H1 (cell line): Measurements from ENCODE around the gene XPO5. TPM values are rescaled to one million over a fixed set of nuclear protein-coding genes. Genes with fewer than 3 reads are reported as not detected.

ENCODE experiments used
- BRCA1 ChIP-seq: IDR thresholded peaks from 2 replicates; pipeline ENCODE4 v1.6.1; 2012; ENCODE audit warnings: low read depth, low read length, improper control_type of control experiment
- EP300 ChIP-seq, 2 experiments: IDR thresholded peaks; 1 replicate in 1 of 2; 2 replicates in 1 of 2; pipeline ENCODE4 v1.6.1; 2011 to 2012; ENCODE audit warnings: low read depth in 2 of 2, low read length in 2 of 2, mild to moderate bottlenecking in 2 of 2, borderline replicate concordance in 1 of 2, inconsistent platforms in 1 of 2, moderate library complexity in 1 of 2
- KDM4A ChIP-seq: IDR thresholded peaks from one replicate; pipeline ENCODE4 v1.7.1; 2012; ENCODE audit warnings: low read depth, mild to moderate bottlenecking, moderate library complexity, low read length, inconsistent platforms; ENCODE audit not compliant: severe bottlenecking
- SAP30 ChIP-seq: fragments of 300-600 bp; sonication (generic); IDR thresholded peaks from 2 replicates; pipeline ENCODE4 v1.7.1; 2012; ENCODE audit warnings: low read length, moderate library complexity, mild to moderate bottlenecking, inconsistent platforms; ENCODE audit not compliant: insufficient read depth, insufficient replicate concordance
- TAF1 ChIP-seq: IDR thresholded peaks from 2 replicates; pipeline ENCODE4 v1.6.1; 2011; ENCODE audit warnings: mild to moderate bottlenecking, low read depth, low read length
- polyA plus RNA-seq, 7 experiments: library from polyadenylated mRNA; depleted of rRNA in 3 of 7; stranded (reverse) in 5 of 7; unstranded in 2 of 7; fragments of >200 nt in 5 of 7; fragments of 200-250 nt in 2 of 7; gene quantifications; 1 replicate in 5 of 7; 2 replicates in 1 of 7; 4 replicates in 1 of 7; pipeline versions ENCODE4 v1.2.1 to v1.2.3, GENCODE V29; 2011 to 2013; ENCODE audit warnings: missing spikeins in 2 of 7, mixed read lengths in 2 of 7
- total RNA-seq: library from RNA; stranded (reverse); fragmentation: NEBNext Ultra II Directional; extraction: Animal tissue kit (Norgen Biotek cat#: 25700); gene quantifications from 2 replicates; pipeline ENCODE4 v1.2.1, GENCODE V29; 2021
- TF ChIP-seq, protein P1 (sequence below): fragments of 300-600 bp; sonication (generic); IDR thresholded peaks from 2 replicates; pipeline ENCODE4 v1.7.1; 2012; ENCODE audit warnings: low read length, moderate library complexity, mild to moderate bottlenecking, inconsistent platforms; ENCODE audit not compliant: insufficient replicate concordance
- TF ChIP-seq, protein P2 (sequence below): IDR thresholded peaks from 2 replicates; pipeline ENCODE4 v1.6.1; 2012; ENCODE audit warnings: inconsistent platforms
- TF ChIP-seq, protein P3 (sequence below): IDR thresholded peaks from 2 replicates; pipeline ENCODE4 v1.6.1; 2012; ENCODE audit warnings: inconsistent platforms

XPO5 gene
- total and polyA plus RNA-seq, 2 of the 8 experiments (the other 6 are each of a cell fraction or from before 2014, with no cell fraction given), result 80.6 to 95.7 TPM

DNA sequence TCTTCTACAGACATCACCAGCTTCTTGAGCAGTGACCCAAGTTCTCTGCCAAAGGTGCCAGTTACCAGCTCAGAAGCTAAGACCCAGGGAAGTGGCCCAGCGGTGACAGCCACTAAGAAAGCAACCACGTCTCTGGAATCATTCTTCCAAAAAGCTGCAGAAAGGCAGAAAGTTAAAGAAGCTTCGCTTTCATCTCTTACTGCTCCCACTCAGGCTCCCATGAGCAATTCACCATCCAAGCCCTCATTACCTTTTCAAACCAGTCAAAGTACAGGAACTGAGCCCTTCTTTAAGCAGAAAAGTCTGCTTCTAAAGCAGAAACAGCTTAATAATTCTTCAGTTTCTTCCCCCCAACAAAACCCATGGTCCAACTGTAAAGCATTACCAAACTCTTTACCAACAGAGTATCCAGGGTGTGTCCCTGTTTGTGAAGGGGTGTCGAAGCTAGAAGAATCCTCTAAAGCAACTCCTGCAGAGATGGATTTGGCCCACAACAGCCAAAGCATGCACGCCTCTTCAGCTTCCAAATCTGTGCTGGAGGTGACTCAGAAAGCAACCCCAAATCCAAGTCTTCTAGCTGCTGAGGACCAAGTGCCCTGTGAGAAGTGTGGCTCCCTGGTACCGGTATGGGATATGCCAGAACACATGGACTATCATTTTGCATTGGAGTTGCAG is 38.0 kb upstream of the XPO5 start (continued):
- TF ChIP-seq, protein P1, sequence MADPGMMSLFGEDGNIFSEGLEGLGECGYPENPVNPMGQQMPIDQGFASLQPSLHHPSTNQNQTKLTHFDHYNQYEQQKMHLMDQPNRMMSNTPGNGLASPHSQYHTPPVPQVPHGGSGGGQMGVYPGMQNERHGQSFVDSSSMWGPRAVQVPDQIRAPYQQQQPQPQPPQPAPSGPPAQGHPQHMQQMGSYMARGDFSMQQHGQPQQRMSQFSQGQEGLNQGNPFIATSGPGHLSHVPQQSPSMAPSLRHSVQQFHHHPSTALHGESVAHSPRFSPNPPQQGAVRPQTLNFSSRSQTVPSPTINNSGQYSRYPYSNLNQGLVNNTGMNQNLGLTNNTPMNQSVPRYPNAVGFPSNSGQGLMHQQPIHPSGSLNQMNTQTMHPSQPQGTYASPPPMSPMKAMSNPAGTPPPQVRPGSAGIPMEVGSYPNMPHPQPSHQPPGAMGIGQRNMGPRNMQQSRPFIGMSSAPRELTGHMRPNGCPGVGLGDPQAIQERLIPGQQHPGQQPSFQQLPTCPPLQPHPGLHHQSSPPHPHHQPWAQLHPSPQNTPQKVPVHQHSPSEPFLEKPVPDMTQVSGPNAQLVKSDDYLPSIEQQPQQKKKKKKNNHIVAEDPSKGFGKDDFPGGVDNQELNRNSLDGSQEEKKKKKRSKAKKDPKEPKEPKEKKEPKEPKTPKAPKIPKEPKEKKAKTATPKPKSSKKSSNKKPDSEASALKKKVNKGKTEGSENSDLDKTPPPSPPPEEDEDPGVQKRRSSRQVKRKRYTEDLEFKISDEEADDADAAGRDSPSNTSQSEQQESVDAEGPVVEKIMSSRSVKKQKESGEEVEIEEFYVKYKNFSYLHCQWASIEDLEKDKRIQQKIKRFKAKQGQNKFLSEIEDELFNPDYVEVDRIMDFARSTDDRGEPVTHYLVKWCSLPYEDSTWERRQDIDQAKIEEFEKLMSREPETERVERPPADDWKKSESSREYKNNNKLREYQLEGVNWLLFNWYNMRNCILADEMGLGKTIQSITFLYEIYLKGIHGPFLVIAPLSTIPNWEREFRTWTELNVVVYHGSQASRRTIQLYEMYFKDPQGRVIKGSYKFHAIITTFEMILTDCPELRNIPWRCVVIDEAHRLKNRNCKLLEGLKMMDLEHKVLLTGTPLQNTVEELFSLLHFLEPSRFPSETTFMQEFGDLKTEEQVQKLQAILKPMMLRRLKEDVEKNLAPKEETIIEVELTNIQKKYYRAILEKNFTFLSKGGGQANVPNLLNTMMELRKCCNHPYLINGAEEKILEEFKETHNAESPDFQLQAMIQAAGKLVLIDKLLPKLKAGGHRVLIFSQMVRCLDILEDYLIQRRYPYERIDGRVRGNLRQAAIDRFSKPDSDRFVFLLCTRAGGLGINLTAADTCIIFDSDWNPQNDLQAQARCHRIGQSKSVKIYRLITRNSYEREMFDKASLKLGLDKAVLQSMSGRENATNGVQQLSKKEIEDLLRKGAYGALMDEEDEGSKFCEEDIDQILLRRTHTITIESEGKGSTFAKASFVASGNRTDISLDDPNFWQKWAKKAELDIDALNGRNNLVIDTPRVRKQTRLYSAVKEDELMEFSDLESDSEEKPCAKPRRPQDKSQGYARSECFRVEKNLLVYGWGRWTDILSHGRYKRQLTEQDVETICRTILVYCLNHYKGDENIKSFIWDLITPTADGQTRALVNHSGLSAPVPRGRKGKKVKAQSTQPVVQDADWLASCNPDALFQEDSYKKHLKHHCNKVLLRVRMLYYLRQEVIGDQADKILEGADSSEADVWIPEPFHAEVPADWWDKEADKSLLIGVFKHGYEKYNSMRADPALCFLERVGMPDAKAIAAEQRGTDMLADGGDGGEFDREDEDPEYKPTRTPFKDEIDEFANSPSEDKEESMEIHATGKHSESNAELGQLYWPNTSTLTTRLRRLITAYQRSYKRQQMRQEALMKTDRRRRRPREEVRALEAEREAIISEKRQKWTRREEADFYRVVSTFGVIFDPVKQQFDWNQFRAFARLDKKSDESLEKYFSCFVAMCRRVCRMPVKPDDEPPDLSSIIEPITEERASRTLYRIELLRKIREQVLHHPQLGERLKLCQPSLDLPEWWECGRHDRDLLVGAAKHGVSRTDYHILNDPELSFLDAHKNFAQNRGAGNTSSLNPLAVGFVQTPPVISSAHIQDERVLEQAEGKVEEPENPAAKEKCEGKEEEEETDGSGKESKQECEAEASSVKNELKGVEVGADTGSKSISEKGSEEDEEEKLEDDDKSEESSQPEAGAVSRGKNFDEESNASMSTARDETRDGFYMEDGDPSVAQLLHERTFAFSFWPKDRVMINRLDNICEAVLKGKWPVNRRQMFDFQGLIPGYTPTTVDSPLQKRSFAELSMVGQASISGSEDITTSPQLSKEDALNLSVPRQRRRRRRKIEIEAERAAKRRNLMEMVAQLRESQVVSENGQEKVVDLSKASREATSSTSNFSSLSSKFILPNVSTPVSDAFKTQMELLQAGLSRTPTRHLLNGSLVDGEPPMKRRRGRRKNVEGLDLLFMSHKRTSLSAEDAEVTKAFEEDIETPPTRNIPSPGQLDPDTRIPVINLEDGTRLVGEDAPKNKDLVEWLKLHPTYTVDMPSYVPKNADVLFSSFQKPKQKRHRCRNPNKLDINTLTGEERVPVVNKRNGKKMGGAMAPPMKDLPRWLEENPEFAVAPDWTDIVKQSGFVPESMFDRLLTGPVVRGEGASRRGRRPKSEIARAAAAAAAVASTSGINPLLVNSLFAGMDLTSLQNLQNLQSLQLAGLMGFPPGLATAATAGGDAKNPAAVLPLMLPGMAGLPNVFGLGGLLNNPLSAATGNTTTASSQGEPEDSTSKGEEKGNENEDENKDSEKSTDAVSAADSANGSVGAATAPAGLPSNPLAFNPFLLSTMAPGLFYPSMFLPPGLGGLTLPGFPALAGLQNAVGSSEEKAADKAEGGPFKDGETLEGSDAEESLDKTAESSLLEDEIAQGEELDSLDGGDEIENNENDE, result no peak
- TF ChIP-seq SAP30 (no peak), KDM4A (no peak), TAF1 (no peak), EP300 (IDR thresholded peaks at IDR 0.05; ENCODE audit: borderline replicate concordance in 1 of 2, low read depth in 2 of 2, low read length in 2 of 2) (no peak), BRCA1 (no peak)
- TF ChIP-seq, protein P2, sequence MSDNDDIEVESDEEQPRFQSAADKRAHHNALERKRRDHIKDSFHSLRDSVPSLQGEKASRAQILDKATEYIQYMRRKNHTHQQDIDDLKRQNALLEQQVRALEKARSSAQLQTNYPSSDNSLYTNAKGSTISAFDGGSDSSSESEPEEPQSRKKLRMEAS, result no peak
- TF ChIP-seq, protein P3, sequence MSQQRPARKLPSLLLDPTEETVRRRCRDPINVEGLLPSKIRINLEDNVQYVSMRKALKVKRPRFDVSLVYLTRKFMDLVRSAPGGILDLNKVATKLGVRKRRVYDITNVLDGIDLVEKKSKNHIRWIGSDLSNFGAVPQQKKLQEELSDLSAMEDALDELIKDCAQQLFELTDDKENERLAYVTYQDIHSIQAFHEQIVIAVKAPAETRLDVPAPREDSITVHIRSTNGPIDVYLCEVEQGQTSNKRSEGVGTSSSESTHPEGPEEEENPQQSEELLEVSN, result no peak
